Right lobe of liver (tissue), 6 donors: ENCODE measurements around the gene SLC25A48. TPM values are rescaled to one million over a fixed set of nuclear protein-coding genes. Genes with fewer than 3 reads are reported as not detected.
A peak's percentile ranks its signal among the peaks of the same experiment; 100 is the strongest.

ENCODE experiments used
- ATAC-seq, 4 donors: fragments of 200-7000 bp; cut with Tn5 transposase; one replicate each; pipeline ENCODE4 v1.9.1; 2020; ENCODE audit warnings: mild to moderate bottlenecking in 4 of 4, moderate library complexity in 4 of 4
- DNase-seq, 3 donors: peaks; one replicate each; pipeline ENCODE4 v3.0.0-alpha.2; 2020
- H3K27ac ChIP-seq, 3 donors: fragments of 200-600 bp; one replicate each; pipeline ENCODE4 v1.8.0; 2022
- H3K27me3 ChIP-seq, 2 donors: fragments of 200-600 bp; one replicate each; pipeline ENCODE4 v1.8.0; 2022
- H3K36me3 ChIP-seq, 4 donors: fragments of 200-600 bp; sonication (generic) in 1 of 4; one replicate each; pipeline versions ENCODE4 v1.5.1 to v1.8.0; 2017 to 2022; ENCODE audit warnings: control low read depth in 1 of 4
- H3K4me1 ChIP-seq, 4 donors: fragments of 200-600 bp; sonication (generic) in 1 of 4; one replicate each; pipeline versions ENCODE4 v1.5.1 to v1.8.0; 2017 to 2022; ENCODE audit warnings: control low read depth in 1 of 4
- H3K4me3 ChIP-seq, 3 donors: fragments of 200-600 bp; one replicate each; pipeline ENCODE4 v1.8.0; 2022
- H3K9me3 ChIP-seq, 4 donors: fragments of 200-600 bp; sonication (generic) in 1 of 4; one replicate each; pipeline versions ENCODE4 v1.5.1 to v1.8.0; 2017 to 2022; ENCODE audit warnings: control low read depth in 1 of 4
- CTCF ChIP-seq, 4 donors: fragments of 200-600 bp in 3 of 4; fragments of 450-650 bp in 1 of 4; IDR thresholded peaks; one replicate each; pipeline versions ENCODE4 v1.5.1 to v1.8.0; 2016 to 2022; ENCODE audit warnings: antibody characterized with exemption in 4 of 4, mild to moderate bottlenecking in 2 of 4
- POLR2A ChIP-seq: fragments of 450-650 bp; IDR thresholded peaks from one replicate; pipeline ENCODE4 v1.6.1; 2017; ENCODE audit warnings: antibody characterized with exemption, mild to moderate bottlenecking
- WGBS: methylation state at CpG from one replicate; pipeline ENCODE4 v1.1.6; 2018; ENCODE audit warnings: low coverage, low lambda C conversion rate; ENCODE audit not compliant: insufficient coverage; ENCODE audit errors: missing lambda C conversion rate; 5-methylcytosine and 5-hydroxymethylcytosine counted together
- intact Hi-C, 2 donors: fragments of 100-400 bp; cut with DNase I; formaldehyde crosslinking; loops; one replicate each; pipeline versions ENCODE4 v1.11.2 to v1.14.1; 2022
- total RNA-seq, 6 experiments: library from RNA; depleted of rRNA in 2 of 6; stranded (reverse); fragments of >200 nt in 2 of 6; fragmentation: NEBNext Ultra II Directional in 3 of 6; extraction: Animal tissue kit (Norgen Biotek cat#: 25700) in 3 of 6; gene quantifications; one replicate each; pipeline versions ENCODE4 v1.1.0 to v1.2.4, GENCODE V29; 2016 to 2023
- donor health status: DM: no; HTN: yes; CAD: no.
- donor health status: DM: no; HTN: no; CAD: no.
- donor health status: DM: no; HTN: no; CAD: no.
- donor health status: DM: no; HTN: yes; CAD: no.
- donor health status: DM: no; HTN: yes; CAD: no.

Gene SLC25A48
- total RNA-seq, 6 experiments from 2014 or later, result 0.39 to 5.3 (median 0.80) TPM; not detected in 1

GRCh38 chr5:135850231-135850630 is 15.8 kb downstream of the SLC25A48 start:
- no peaks in the 10 kb centered on the region for H3K4me1 ChIP-seq
- peak in 1 of 3 donors; percentile 26 for DNase-seq
- ATAC-seq, result peak in 1 of 4 donors; percentile 15
- H3K36me3 ChIP-seq, result no peaks in the 10 kb centered on the region
- H3K4me3 ChIP-seq, result no peak overlapping the region
- H3K27me3 ChIP-seq, result no peaks in the 10 kb centered on the region
- H3K9me3 ChIP-seq, result no peaks in the 10 kb centered on the region
- TF ChIP-seq POLR2A (no peak), CTCF (IDR thresholded peaks at IDR 0.05) (no peak)
- 80% methylated on average over 1 of the region's 9 CpGs for WGBS
- H3K27ac ChIP-seq, result no peak overlapping the region
- intact Hi-C loops, result no loop called here

GRCh38 chr5:135850671-135851070 is 16.2 kb downstream of the SLC25A48 start:
- intact Hi-C loops, result no loop called here
- no peak overlapping the region for H3K4me3 ChIP-seq
- no peaks in the 10 kb centered on the region for H3K36me3 ChIP-seq
- H3K9me3 ChIP-seq, result no peaks in the 10 kb centered on the region
- DNase-seq (no peak), ATAC-seq (no peak)
- no peak overlapping the region for H3K27ac ChIP-seq
- no peaks in the 10 kb centered on the region for H3K27me3 ChIP-seq
- no peak for TF ChIP-seq POLR2A
- no peak for TF ChIP-seq CTCF (IDR thresholded peaks at IDR 0.05)
- H3K4me1 ChIP-seq, result no peaks in the 10 kb centered on the region
- WGBS, result 77% methylated on average over 5 of the region's 6 CpGs

GRCh38 chr5:135851186-135851914 is 16.9 kb downstream of the SLC25A48 start:
- no peak for TF ChIP-seq POLR2A
- TF ChIP-seq CTCF (IDR thresholded peaks at IDR 0.05), result no peak
- Histone ChIP-seq H3K36me3 (no peaks in the 10 kb centered on the region), H3K4me3 (no peak overlapping the region), H3K27ac (no peak overlapping the region), H3K27me3 (no peaks in the 10 kb centered on the region), H3K9me3 (no peaks in the 10 kb centered on the region), H3K4me1 (no peaks in the 10 kb centered on the region)
- no peak for DNase-seq
- 40% methylated on average over 3 of the region's 24 CpGs for WGBS
- ATAC-seq, result no peak
- intact Hi-C loops, result no loop called here

- Histone ChIP-seq H3K27ac (no peak overlapping the region), H3K4me3 (no peak overlapping the region), H3K27me3 (no peaks in the 10 kb centered on the region), H3K9me3 (no peaks in the 10 kb centered on the region), H3K4me1 (no peaks in the 10 kb centered on the region), H3K36me3 (no peaks in the 10 kb centered on the region)
- DNase-seq (no peak), ATAC-seq (no peak)
- TF ChIP-seq CTCF (IDR thresholded peaks at IDR 0.05) (no peak), POLR2A (no peak)
- WGBS, result 50% methylated on average over 1 of the region's 34 CpGs
- intact Hi-C loops, result no loop called here
These were observed 17.7 kb downstream of the SLC25A48 start for GRCh38 chr5:135851915-135852845.
